Glomerular endothelial cell (primary cell): ENCODE measurements around the gene TMEM121. TPM values are rescaled to one million over a fixed set of nuclear protein-coding genes. Genes with fewer than 3 reads are reported as not detected.

Experiments used
- DNase-seq: peaks from one replicate; pipeline ENCODE4 v3.0.0-alpha.2; 2011; ENCODE audit warnings: low read depth, low spot score; ENCODE audit errors: extremely low read depth
- total RNA-seq: library from RNA; depleted of rRNA; stranded (reverse); fragments of >200 nt; gene quantifications from 2 replicates; pipeline ENCODE4 v1.2.3, GENCODE V29; 2015

The TMEM121 gene
- total RNA-seq: 7.0 and 9.3 TPM in 2 replicates

DNA sequence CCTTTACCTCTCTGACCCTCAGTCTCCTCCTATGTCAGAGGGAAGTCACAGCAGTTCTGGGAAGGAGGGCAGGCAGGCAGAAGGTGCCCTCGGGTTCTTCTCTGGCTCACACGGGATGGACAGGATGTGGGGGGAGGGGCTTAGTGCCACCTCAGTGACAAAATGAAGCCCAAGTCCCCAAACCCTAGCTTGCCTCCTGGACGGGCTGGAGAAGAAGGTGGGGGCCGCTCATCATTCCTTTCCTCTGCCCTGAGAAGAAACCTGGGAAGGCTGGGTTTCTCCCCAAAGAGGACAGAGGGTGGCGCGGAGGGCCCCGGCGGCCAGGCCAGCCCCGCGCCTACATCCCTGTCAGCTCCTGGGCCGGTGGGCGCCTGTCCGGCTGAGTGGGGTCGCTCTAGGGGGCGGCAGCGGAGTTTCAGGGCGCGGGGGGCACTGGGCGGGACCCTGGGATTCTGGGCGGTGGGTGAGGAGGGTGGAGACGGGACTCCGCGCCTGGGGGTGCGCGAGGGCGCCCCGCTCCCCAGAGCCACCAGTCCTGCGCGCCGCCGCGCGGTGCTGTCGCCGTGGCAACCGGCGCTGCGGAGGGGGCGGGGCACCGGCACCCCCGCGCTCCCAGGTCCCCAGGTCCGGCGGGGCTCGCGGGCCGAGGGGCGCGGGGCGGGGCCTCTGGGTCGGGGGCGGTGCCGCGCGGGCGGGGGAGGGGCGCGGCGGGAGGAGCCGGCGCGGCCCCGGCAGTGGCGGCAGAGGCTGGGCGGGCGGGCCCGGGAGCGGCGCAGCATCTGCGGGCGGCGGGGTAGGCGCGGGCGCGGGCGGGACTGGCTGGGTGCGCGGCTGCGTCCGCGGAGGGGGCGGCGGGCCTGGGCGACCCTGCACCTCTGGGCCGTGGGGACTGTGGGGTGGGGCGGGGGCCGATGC is at the start of gene TMEM121:
Gene TMEM121, plus strand, starts transcription at position 723 of the 915 bp plus-strand sequence. CDS start 2,252 bp downstream, outside the sequence.
- DNase-seq: no peak

DNA sequence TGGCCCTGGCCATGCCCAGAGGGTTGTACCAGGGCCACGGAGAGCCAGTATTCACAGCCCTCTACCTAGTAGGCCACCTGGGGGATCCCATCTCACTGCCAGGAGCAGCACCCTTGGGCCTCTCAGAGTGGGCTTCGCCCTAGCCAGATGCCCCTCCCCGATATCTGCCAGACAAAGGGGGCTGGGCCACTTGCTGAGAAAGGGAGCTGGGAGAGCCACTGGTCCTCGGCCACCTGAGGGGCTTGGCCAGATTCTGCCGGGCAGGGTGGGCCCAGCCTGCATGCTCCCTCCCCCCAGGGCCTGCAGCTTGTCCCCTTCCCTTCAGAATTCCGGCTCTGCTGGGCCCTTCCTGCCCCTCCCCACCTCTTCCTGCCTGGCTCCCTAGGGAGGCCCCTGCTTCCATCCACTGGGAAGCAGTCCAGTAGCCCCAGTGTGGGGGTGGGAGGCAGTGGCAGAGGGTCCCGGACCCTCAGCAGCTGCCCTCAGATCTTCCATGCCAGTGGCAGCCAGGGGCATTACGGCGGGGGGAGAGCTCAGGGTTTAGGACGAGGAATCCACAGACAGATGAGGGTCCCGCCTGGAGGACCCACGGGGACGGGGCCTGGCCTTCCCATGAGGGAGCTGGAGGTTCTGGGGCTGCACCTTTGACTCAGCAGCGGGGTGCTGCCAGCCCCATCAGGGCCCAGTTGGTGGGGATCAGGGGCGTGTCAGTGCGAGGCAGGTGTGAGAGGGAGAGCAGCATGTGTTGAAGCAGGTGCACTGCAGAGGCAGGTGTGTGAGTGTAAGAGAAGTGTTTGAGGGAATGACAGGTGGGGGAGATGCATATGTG is 49.3 kb upstream of the TMEM121 start:
- no peak for DNase-seq

DNA sequence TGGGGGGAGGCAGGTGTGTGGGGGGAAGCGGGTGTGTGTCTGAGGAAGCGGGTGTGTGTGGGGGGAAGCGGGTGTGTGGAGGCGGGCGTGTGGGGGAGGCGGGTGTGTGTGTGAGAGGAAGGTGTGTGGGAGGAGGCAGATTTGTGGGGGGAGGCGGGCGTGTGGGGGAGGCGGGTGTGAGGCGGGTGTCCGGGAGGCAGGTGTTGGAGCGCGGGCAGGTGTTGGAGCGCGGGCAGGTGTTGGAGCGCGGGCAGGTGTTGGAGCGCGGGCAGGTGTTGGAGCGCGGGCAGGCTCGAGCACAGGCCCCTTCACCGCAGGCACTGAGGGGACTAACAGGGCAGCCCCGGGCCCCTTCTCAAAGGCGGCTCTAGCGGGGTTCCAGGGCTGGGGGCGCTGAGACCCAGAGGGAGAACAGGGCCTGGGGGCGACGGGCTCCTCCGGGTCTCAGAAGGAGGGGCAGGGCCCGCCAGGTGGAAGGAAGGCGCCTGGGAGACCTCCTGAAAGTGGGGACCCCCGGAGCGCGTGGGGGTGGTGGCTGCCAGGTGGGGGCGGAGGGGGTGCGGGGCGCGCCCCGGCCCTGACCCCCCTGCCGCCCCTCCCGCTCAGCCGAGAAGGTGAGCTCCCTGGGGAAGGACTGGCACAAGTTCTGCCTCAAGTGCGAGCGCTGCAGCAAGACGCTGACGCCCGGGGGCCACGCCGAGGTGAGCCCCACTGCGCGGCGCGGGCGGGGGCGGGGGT is 48.6 kb upstream of the TMEM121 start:
- DNase-seq: no peak

DNA sequence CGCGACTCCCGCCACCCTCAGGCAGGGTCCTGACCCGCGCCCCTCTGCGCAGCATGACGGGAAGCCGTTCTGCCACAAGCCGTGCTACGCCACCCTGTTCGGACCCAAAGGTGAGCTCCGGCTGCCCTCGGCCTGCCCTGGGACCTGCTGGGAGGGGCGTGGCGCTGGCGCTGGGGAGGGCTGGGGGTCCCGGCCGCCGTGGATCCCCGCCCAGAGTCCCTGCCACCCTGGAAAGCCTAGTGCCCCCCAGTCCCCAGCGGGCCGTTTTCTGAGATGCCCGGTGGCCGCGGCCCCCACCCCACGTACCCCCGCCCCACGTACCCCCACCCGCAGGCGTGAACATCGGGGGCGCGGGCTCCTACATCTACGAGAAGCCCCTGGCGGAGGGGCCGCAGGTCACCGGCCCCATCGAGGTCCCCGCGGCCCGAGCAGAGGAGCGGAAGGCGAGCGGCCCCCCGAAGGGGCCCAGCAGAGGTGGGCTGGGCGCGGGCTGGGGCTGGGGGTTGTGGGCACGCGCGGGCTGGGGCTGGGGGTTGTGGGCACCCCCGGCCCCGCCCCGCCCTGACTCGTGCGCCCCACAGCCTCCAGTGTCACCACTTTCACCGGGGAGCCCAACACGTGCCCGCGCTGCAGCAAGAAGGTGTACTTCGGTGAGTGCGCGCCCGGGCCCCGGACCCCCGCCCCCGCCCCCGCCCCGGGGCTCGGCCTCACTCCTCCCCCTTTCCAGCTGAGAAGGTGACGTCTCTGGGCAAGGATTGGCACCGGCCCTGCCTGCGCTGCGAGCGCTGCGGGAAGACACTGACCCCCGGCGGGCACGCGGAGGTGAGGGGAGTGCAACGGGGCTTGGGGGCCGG is 47.8 kb upstream of the TMEM121 start:
- DNase-seq: no peak

DNA sequence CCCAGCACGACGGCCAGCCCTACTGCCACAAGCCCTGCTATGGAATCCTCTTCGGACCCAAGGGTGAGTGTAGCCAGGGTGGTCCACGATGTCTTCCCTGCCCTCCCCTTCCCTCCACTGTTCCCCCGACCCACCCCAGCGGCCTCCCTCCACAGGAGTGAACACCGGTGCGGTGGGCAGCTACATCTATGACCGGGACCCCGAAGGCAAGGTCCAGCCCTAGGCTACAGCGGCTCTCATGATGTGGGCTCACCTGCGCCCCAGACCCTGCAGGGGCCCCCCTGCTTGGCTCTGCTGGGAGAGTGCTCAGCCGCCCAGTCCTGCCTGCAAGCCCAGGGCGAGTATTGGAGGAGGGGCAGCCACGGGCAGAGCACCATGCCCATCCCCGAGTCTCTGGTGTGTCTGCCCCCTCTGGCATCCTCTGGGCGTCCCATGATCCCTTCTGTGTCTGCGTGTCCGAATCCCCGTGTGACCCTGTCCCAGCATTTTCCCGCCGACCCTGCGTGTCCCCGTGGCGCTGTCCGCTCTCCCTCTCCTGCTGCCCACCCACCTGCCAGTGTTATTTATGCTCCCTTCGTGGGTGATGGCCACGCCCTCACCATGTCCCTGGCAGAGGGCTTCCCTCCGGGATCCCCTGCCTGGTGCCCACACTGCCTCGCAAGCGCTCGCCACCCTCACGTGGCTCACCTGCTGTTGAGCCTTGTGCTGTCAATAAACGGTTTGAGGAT is 46.8 kb upstream of the TMEM121 start:
- DNase-seq: no peak

DNA sequence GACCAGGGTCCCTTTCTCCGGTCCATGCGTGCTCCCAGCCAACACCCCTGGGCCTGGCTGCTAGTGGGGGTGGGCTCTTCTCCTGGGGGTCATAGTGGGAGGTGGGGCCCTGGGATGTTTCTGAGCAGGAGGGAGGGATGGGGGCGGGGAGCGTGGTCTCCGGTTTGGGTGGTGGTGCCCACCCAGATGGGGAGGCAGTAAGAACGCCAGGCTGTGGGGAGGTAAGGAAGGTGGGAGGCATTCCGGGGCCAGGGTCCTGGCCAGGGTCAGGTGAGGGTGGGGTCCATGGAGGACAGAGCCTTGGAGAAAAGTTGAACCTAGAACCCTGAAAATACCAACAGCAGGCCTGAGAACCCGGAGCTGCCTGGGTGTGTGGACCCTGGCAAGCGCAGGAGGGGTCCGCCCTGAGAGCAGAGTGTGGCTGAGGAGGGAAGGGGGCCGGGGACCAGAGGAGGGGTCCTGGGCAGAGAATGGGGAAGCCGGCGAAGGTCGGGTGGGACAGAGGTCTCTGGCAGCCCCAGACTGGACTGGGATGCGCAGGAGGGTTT is 46.1 kb upstream of the TMEM121 start:
- no peak for DNase-seq

DNA sequence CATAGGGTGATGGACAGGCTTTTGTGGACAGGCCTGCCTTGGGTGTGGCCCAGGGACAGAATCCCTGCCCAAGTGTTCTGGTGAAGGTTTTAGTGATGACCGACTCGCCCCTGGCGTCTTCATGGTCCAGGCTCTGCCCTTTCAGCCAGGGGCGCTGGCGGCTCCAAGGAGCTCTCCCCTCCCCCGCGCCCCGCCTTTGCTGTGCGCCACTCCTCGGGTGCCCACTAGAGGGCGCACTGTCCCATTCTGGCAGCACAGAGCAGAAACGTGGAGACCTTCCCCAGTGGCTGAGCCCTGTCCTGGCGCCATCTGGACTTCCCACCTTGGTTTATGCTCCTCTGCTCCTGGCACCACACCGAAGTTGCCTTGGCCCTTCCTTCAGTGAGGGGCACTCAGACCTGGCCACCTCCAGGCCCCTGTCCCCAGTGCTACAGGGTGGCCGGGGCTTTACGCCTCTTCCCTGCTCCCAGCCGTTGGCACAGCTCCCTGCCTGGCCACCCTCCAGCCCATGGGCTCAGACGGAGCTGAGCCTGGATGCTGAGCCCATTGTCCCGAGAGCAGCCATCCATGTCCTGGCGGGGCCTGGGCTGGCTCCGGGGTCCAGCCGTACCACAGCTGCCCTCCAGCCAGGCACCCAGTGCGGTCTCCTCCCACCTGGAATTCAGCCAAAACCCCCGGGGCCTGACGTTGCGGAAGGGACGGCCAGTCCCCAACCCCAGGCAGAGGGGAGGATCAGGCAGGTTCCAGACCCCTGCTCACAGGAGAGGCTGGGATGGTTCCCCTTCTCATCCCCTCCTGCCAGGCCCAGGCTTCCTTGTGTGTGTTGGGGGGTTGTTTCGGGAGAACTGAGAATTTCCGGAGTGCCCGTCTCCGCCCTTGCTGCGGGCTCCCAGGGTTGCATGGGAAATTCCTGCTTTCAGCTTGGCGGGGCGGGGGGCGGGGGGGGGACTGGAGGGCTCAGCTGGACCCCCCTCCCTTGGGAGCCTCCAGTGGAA is 45.3 kb upstream of the TMEM121 start:
- DNase-seq: no peak

DNA sequence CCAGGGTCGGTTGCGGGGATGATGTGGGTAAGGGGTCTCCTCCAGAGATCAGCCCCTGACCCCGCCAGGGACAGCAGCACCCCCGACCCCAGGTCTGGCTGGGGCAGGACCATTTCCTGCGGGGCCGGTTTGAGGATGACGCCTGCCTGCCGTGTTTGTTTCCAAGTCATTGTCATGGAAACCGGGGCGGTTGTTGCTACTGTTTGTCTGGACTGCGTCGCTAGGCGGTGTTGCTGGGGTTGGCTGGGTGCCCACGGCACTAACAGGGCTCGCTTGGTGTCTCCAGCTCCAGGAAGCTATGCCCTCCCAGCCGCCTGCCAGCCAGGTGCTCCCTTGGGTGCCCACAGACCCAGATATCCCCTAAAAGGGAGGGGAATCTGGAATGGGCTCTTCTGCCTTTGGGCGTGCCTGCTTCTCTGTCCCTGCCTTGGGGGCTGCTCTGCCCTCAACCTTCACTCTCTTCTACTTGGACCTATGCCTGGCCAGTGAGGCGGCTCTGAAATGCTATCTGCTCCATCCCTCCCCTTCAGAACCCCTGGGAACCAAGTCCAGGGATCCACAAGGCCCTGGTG is 44.4 kb upstream of the TMEM121 start:
- no peak for DNase-seq

DNA sequence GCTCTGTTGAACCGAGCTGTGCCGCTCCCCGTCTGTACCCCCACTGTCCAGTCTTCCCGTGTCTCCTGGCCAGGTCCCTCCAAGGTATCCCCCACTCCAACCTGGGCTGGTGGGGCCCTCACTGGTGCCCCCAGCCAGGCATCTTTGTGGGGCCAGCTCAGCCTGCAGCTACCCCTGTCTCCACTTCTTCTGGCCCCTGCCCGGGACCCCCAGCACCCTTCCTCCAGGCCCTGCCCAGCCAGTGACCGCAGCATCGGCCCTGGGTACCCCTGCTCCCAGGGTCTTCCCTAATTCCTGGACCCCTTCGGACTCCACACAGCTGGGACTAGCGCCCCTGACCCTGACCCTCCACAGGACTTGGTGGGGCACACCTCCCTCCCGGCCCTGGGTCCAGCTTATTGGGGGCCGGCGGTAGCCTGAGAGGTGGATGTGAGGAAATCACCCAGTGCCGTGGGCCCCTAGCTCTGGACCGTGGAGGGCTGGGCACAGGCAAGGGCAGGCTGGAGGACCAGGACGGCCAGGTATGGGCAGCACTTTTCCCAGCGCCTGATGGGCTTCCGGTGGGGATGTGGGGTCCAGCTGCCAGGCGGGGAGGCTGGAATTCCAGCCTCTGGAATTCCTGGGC is 43.8 kb upstream of the TMEM121 start:
- DNase-seq: no peak

DNA sequence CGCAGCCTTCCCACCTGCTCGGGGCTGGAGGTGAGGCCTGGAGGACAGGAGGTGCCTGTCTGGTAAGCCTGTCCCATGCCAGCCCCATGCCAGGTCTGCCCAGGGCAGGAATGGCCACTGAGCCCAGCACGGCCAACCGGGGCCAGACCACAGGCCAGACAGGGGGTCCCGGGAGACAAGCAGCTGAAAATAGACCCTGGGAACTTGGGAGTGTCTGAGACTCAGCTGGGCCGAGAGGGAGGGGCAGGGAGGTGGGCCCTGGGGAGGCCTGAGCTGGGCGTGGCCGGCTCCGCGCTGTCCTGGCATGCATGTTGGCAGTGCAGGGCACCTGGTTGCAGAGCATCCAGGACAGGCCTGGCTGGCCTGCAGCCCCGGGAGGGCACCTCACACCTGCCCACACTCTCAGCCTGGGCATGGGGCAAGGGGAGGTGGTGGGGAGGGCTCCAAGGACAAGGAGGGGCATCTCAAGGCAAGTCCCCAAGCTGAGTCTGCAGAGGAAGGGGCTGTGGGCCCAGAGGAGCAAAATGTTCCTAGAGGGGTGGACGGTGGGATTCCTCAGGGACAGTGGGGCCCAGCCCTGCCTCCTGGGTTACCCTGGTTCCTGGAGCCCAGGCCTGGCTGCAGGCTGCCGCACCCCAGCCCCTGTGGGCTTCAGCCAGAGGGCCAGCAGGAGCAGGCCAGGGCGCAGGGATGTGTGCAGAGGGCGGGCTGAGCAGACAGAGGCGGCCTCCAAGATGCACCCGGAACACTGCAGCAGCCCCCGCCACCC is 42.9 kb upstream of the TMEM121 start:
- no peak for DNase-seq

DNA sequence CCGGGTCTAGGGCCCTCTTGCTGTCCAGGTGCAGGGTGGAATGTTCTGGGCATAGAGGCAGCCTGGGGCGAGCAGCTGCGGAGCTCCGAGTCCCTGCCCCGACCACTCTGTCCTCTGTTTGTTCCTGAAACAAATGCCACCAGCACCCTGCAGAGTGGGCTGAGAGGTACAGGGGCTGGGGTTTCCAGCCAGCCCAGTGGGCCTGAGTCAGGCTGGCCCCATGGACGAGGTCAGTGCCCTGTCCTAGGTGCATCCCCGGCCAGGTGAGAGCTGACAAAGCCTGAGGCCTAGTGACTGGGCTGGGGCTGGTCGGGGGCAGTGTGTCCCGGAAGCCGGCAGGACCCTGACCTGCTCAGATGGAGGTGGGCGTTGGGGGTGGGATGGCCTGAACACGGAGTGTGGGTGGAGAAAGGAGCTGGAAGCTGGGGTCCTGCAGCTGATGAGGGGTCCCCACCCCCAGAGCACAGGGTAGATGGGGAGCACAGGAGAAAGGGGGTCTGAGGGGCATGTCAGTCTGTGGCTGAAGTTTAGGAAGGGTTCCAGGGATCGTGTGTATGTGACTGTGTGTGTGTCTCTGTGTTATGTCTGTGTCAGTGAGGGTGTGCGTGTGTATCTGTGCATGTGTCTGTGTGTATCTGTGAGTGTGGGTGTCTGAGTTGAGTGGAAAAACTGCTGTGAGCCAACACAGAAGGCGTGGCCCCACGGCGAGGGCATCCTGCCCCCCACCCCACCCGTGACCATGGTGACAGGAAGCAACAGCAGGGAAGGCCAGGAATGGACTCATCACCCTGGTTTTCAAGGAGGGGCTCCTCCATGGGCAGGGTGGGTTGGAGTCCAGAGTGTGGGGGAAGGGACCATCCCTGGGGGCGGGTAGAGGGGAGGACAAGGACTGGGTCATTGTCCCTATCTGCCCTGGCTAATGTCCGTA is 42.0 kb upstream of the TMEM121 start:
- DNase-seq: no peak

DNA sequence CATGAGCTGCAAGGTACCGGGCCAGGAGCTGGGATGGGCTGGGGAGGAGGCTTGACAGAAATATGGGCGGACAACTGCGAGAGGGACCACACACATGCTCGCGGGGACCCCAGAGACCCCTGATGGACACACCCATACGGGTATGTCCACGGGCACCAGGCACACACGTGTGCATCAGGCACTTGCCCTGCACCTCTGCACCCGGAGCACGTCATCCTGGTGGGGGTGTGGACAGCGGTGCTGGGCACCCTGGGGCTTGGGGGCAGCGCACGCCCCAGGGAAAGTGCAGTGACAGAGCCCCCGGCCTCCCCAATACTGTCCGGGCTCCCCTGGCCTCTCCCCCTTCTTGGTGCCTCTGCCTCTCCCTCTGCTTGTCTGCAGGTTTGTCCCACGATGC is 41.4 kb upstream of the TMEM121 start:
- no peak for DNase-seq

DNA sequence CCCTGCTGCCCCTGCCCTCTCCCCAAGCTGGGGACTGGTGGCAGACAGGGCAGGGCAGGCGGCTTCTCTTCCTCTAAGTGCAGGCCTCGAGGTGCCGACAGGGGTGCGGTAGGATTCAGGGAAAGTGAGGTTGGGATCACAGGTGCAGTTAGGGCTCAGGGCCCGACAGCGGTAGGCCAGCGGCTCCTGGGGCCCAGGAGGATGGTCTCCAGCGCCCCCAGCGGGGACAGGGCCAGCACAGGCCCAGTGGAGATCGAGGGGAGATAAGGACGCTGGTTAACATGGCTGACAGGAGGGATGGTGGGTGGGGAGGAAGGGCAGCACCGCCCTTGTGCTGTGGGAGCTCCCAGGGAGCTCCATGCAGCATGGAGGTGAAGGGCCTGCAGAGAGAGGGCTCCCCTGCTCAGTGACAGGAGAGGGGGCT is 40.6 kb upstream of the TMEM121 start:
- DNase-seq: no peak

DNA sequence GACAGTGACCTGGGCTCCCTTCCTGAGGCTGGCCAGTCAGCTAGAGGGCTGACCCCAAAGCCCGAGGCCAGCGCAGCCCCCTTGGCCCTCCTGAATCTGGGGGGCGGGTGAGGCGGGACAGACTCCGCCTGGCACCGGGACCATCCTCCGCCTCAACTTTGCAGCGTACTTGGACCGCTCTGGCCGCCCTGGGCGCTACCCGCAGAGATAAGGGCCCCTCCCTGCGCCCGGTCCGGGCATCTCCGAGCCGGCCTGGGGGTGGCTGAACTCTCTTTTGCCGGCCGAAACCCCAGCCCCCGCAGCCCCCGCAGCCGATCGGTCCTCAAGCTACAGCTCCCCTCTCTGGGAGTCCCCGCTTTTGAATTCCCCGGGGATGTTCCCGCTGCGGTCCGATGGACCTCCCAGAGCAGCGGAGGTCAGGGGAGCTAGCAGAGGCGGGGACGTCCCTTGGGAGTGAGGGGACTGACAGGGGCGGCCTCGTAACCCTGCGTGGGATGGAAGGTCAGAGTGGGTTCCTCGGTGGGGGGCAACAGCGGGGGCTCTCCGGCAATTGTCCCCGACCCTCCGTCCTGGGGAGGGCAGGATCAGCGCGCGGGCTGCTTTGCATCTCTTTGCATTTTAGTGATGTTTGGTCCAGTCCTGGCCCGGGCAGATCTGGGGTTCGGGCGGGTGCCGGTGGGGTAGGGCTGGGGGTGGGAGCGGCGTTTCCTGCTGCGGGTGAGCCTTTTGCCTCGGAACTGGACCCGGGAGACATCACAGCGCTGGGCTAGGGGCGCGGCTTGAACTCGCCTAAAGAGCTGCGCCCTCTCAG is 40.0 kb upstream of the TMEM121 start, which contains the start of gene CRIP1:
Gene CRIP1, plus strand, starts transcription at position 724 of the 811 bp plus-strand sequence. CDS start 374 bp downstream, outside the sequence.
- no peak for DNase-seq
